CD8-positive, alpha-beta memory T cell (primary cell): ENCODE measurements around the gene ADAMTS4. TPM values are rescaled to one million over a fixed set of nuclear protein-coding genes. Genes with fewer than 3 reads are reported as not detected.

Source experiments
- CTCF ChIA-PET: fragments of 350-600 bp; sonication (Branson Sonifier 250); formaldehyde crosslinking; loops from one replicate; lab custom pipeline; 2021; ENCODE audit warnings: antibody characterized with exemption; lab: Charles Lee
- POLR2A ChIA-PET: fragments of 350-600 bp; sonication (Branson Sonifier 250); formaldehyde crosslinking; loops from one replicate; lab custom pipeline; 2021; ENCODE audit warnings: antibody characterized with exemption; lab: Charles Lee
- DNase-seq, 5 donors: peaks; one replicate each; pipeline versions ENCODE4 v3.0.0 to v3.0.0-alpha.2; 2020 to 2022; ENCODE audit warnings: mixed read lengths in 1 of 5
- H3K27ac ChIP-seq: one replicate; pipeline ENCODE4 v1.7.0; 2013; ENCODE audit warnings: low read depth, mild to moderate bottlenecking, low read length, moderate library complexity
- H3K27me3 ChIP-seq: 2 replicates; pipeline ENCODE4 v1.7.0; 2013; ENCODE audit warnings: low read length, mild to moderate bottlenecking; ENCODE audit not compliant: insufficient read depth, poor library complexity, severe bottlenecking
- H3K36me3 ChIP-seq: 2 replicates; pipeline ENCODE4 v1.7.0; 2013; ENCODE audit warnings: mild to moderate bottlenecking, low read length, moderate library complexity; ENCODE audit not compliant: insufficient read depth
- H3K4me1 ChIP-seq: 2 replicates; pipeline ENCODE4 v1.7.0; 2013; ENCODE audit warnings: mild to moderate bottlenecking, low read length, moderate library complexity; ENCODE audit not compliant: insufficient read depth
- H3K4me3 ChIP-seq: 2 replicates; pipeline ENCODE4 v1.7.0; 2013; ENCODE audit warnings: mild to moderate bottlenecking, low read length
- H3K9me3 ChIP-seq: 2 replicates; pipeline ENCODE4 v1.7.0; 2013; ENCODE audit warnings: mild to moderate bottlenecking, low read length
- H3K27ac Mint-ChIP-seq, 8 donors: one replicate each; pipeline ENCODE4 v1.8.0; 2020 to 2021; ENCODE audit warnings: mixed read lengths in 8 of 8, mild to moderate bottlenecking in 6 of 8, inconsistent platforms in 3 of 8, moderate library complexity in 3 of 8
- H3K27me3 Mint-ChIP-seq, 2 donors: one replicate each; pipeline ENCODE4 v1.8.0; 2020 to 2021; ENCODE audit warnings: mixed read lengths in 2 of 2, mild to moderate bottlenecking in 1 of 2, moderate library complexity in 1 of 2
- H3K36me3 Mint-ChIP-seq, 3 donors: one replicate each; pipeline ENCODE4 v1.8.0; 2020 to 2021; ENCODE audit warnings: mixed read lengths in 3 of 3, inconsistent platforms in 1 of 3, mild to moderate bottlenecking in 1 of 3
- H3K4me1 Mint-ChIP-seq, 3 donors: one replicate each; pipeline ENCODE4 v1.8.0; 2020 to 2021; ENCODE audit warnings: mixed read lengths in 3 of 3, inconsistent platforms in 1 of 3, mild to moderate bottlenecking in 1 of 3
- H3K4me3 Mint-ChIP-seq, 7 donors: one replicate each; pipeline ENCODE4 v1.8.0; 2020 to 2021; ENCODE audit warnings: mixed read lengths in 7 of 7, mild to moderate bottlenecking in 6 of 7, moderate library complexity in 4 of 7, inconsistent platforms in 2 of 7
- H3K9me3 Mint-ChIP-seq, 5 donors: one replicate each; pipeline ENCODE4 v1.8.0; 2020 to 2022; ENCODE audit warnings: mixed read lengths in 5 of 5, mild to moderate bottlenecking in 3 of 5, moderate library complexity in 2 of 5, inconsistent platforms in 1 of 5
- polyA plus RNA-seq: library from polyadenylated mRNA; unstranded; fragments of 300-500 nt; fragmentation: Illumina TruSeq; gene quantifications from one replicate; pipeline ENCODE4 v1.2.3, GENCODE V29; 2021
- total RNA-seq, 2 experiments: library from RNA; stranded (reverse); gene quantifications; one replicate each; pipeline ENCODE4 v1.2.3, GENCODE V29; 2021

Gene ADAMTS4
- total and polyA plus RNA-seq, 3 experiments from 2014 or later = 0.17 to 0.58 (median 0.37) TPM

- Histone ChIP-seq H3K9me3 (no peaks in the 10 kb centered on the region), H3K4me1 (peaks cover 51% of the 10 kb centered on the region), H3K36me3 (no peaks in the 10 kb centered on the region), H3K27me3 (no peaks in the 10 kb centered on the region), H3K4me3 (no peak overlapping the region), H3K27ac (no peak overlapping the region)
- Mint-ChIP-seq H3K27me3 (peaks cover 0 to 2% of the 10 kb centered on the region in 2 donors), H3K27ac (no peak overlapping the region), H3K4me3 (peak overlapping the region in 2 of 7 donors; percentile 10 to 48), H3K9me3 (no peaks in the 10 kb centered on the region), H3K36me3 (peaks cover 0 to 6% (median 0%) of the 10 kb centered on the region in 3 donors), H3K4me1 (peaks cover 46 to 64% (median 55%) of the 10 kb centered on the region in 3 donors)
- POLR2A ChIA-PET = no interaction called here
- DNase-seq = no peak
- CTCF ChIA-PET = interaction anchor here (1.4 to 2.2 kb wide), 3 partner anchors 27 to 57 kb away, joined by 3 to 10 read pairs (median 7); partner anchors contain the start of gene TOMM40L
Measured at GRCh38 chr1:161197560-161198193, 1.2 kb downstream of the ADAMTS4 start.

GRCh38 chr1:161196521-161197451, 2.1 kb downstream of the ADAMTS4 start:
- no peak overlapping the region for H3K27ac ChIP-seq
- Mint-ChIP-seq H3K27me3 (peaks cover 0 to 2% of the 10 kb centered on the region in 2 donors), H3K4me3 (peak overlapping the region in 1 of 7 donors; percentile 10), H3K9me3 (no peaks in the 10 kb centered on the region), H3K36me3 (peaks cover 0 to 2% (median 0%) of the 10 kb centered on the region in 3 donors), H3K4me1 (peaks cover 48 to 64% (median 55%) of the 10 kb centered on the region in 3 donors), H3K27ac (peak overlapping the region in 1 of 8 donors; percentile 6)
- POLR2A ChIA-PET = interaction anchor here (0.6 kb wide), 1 partner anchor 9 kb away, joined by 4 read pairs; no protein-coding TSS in a partner anchor
- DNase-seq = no peak
- H3K4me3 ChIP-seq = no peak overlapping the region
- H3K4me1 ChIP-seq = peaks cover 55% of the 10 kb centered on the region
- H3K9me3 ChIP-seq = no peaks in the 10 kb centered on the region
- CTCF ChIA-PET = interaction anchor here (1.2 to 2.2 kb wide), 3 partner anchors 28 to 56 kb away, joined by 3 to 7 read pairs (median 4); partner anchors contain the start of genes PPOX and TOMM40L
- H3K36me3 ChIP-seq = no peaks in the 10 kb centered on the region
- no peaks in the 10 kb centered on the region for H3K27me3 ChIP-seq

- ChIA-PET CTCF (interaction anchor here (1.2 to 2.2 kb wide), 2 partner anchors 29 to 30 kb away, joined by 4 to 7 read pairs; partner anchors contain the start of genes PPOX and TOMM40L), POLR2A (no interaction called here)
- Histone ChIP-seq H3K9me3 (no peaks in the 10 kb centered on the region), H3K4me3 (no peak overlapping the region), H3K27ac (no peak overlapping the region), H3K36me3 (no peaks in the 10 kb centered on the region), H3K27me3 (no peaks in the 10 kb centered on the region), H3K4me1 (peaks cover 49% of the 10 kb centered on the region)
- Mint-ChIP-seq H3K27ac (peak overlapping the region in 3 of 8 donors; percentile 38 to 83 (median 66)), H3K27me3 (peaks cover 0 to 2% of the 10 kb centered on the region in 2 donors), H3K4me1 (peaks cover 42 to 60% (median 48%) of the 10 kb centered on the region in 3 donors), H3K36me3 (peaks cover 0 to 2% (median 0%) of the 10 kb centered on the region in 3 donors), H3K9me3 (no peaks in the 10 kb centered on the region), H3K4me3 (no peak overlapping the region)
- no peak for DNase-seq
Measured at GRCh38 chr1:161196111-161196510, 2.7 kb downstream of the ADAMTS4 start.

GRCh38 chr1:161195171-161195570, 3.7 kb downstream of the ADAMTS4 start:
- H3K4me1 Mint-ChIP-seq = peaks cover 32 to 54% (median 38%) of the 10 kb centered on the region in 3 donors
- peaks cover 0 to 2% (median 0%) of the 10 kb centered on the region in 3 donors for H3K36me3 Mint-ChIP-seq
- H3K4me3 Mint-ChIP-seq = peak overlapping the region; percentile 12 to 67 (median 38)
- DNase-seq = no peak
- peaks cover 0 to 2% of the 10 kb centered on the region in 2 donors for H3K27me3 Mint-ChIP-seq
- CTCF ChIA-PET = interaction anchor here (1.0 to 4.4 kb wide), 5 partner anchors 13 to 30 kb away, joined by 3 to 71 read pairs (median 7); partner anchors contain the start of genes PPOX and TOMM40L
- Histone ChIP-seq H3K27me3 (no peaks in the 10 kb centered on the region), H3K27ac (no peak overlapping the region), H3K4me1 (peaks cover 40% of the 10 kb centered on the region), H3K4me3 (no peak overlapping the region), H3K9me3 (no peaks in the 10 kb centered on the region), H3K36me3 (no peaks in the 10 kb centered on the region)
- peak overlapping the region; percentile 38 to 94 (median 82) for H3K27ac Mint-ChIP-seq
- H3K9me3 Mint-ChIP-seq = no peaks in the 10 kb centered on the region
- POLR2A ChIA-PET = no interaction called here

GRCh38 chr1:161193561-161194235, 5.2 kb downstream of the ADAMTS4 start:
- DNase-seq = no peak
- H3K9me3 ChIP-seq = no peaks in the 10 kb centered on the region
- Mint-ChIP-seq H3K27me3 (peaks cover 0 to 2% of the 10 kb centered on the region in 2 donors), H3K36me3 (peaks cover 0 to 2% (median 0%) of the 10 kb centered on the region in 3 donors), H3K9me3 (no peaks in the 10 kb centered on the region), H3K4me3 (no peak overlapping the region), H3K4me1 (peaks cover 36 to 54% (median 39%) of the 10 kb centered on the region in 3 donors), H3K27ac (peak overlapping the region in 3 of 8 donors; percentile 58 to 80 (median 75))
- no peak overlapping the region for H3K4me3 ChIP-seq
- H3K27me3 ChIP-seq = no peaks in the 10 kb centered on the region
- no peak overlapping the region for H3K27ac ChIP-seq
- H3K36me3 ChIP-seq = no peaks in the 10 kb centered on the region
- H3K4me1 ChIP-seq = peaks cover 40% of the 10 kb centered on the region
- ChIA-PET POLR2A (interaction anchor here (1.0 kb wide), 1 partner anchor 28 kb away, joined by 3 read pairs; the partner anchor contains the start of gene PPOX), CTCF (interaction anchor here (1.0 to 5.0 kb wide), 12 partner anchors 9 to 61 kb away, joined by 3 to 71 read pairs (median 10); partner anchors contain the start of genes APOA2, B4GALT3, DEDD and FCER1G)

- Histone ChIP-seq H3K4me3 (no peak overlapping the region), H3K27ac (no peak overlapping the region), H3K9me3 (no peaks in the 10 kb centered on the region), H3K36me3 (no peaks in the 10 kb centered on the region), H3K4me1 (peaks cover 48% of the 10 kb centered on the region), H3K27me3 (no peaks in the 10 kb centered on the region)
- DNase-seq = peak; percentile 43 to 76 (median 63)
- peaks cover 40 to 61% (median 45%) of the 10 kb centered on the region in 3 donors for H3K4me1 Mint-ChIP-seq
- H3K36me3 Mint-ChIP-seq = peaks cover 0 to 2% (median 0%) of the 10 kb centered on the region in 3 donors
- H3K4me3 Mint-ChIP-seq = peak overlapping the region in 5 of 7 donors; percentile 13 to 86 (median 61)
- peaks cover 0 to 3% of the 10 kb centered on the region in 2 donors for H3K27me3 Mint-ChIP-seq
- H3K9me3 Mint-ChIP-seq = no peaks in the 10 kb centered on the region
- ChIA-PET POLR2A (interaction anchor here (2.0 to 2.3 kb wide), 2 partner anchors 9 to 10 kb away, joined by 7 to 11 read pairs; partner anchors contain the start of gene NDUFS2), CTCF (interaction anchor here (0.6 to 5.0 kb wide), 17 partner anchors 10 to 182 kb away, joined by 3 to 71 read pairs (median 7); partner anchors contain the start of genes APOA2, B4GALT3, DEDD and FCER1G)
- H3K27ac Mint-ChIP-seq = peak overlapping the region; percentile 67 to 99 (median 90)
Measured at GRCh38 chr1:161192476-161193465, 6.1 kb downstream of the ADAMTS4 start.
